LoVo (cell line): Measurements from ENCODE around the gene SV2B.

ENCODE experiments used
- DNase-seq: peaks from one replicate; pipeline ENCODE4 v3.0.0-alpha.2; 2016; ENCODE audit warnings: low spot score

The SV2B gene

GRCh38 chr15:91231703-91232102, 131.6 kb downstream of the SV2B start:
- no peak for DNase-seq

DNA sequence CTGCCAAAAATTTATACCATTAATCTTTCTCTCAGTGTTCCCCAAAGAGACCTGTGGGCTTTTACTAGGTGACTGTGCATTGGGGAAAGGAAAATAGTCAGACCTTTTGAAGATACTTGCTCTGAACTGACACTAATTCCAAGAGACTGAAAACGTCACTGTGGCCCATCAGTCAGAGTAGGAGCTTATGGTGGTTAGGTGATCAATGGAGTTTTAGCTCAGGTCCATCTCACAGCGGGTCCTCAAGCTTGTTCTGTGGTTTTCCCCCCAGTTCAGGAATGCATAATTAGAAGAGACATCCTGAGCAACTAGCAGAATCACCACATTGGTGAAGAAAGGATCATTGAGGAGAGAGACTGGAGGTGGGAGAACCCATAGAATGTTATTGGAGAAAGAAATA, 134.7 kb downstream of the SV2B start:
- DNase-seq = no peak

GRCh38 chr15:91235376-91235775, 135.3 kb downstream of the SV2B start:
- DNase-seq = no peak

DNA sequence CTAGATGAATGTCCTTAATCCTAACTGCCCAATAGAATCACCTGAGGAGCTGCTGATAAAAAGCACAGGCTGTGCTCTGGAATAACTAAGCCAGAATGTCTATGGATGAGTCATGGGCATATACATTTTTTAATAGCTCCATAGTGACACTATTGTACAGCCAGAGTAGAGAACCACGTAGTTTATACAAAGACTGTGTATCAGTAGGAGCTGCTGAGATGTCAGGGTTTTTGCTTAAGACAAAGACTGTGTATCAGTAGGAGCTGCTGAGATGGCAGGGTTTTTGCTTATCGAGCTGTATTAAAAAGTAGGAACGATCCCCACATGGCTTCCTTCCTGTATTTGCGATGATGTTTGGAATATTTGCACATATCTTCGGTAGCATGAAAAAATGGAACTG, 137.4 kb downstream of the SV2B start:
- DNase-seq = no peak

- no peak for DNase-seq
Measured at GRCh38 chr15:91238644-91239425, 138.8 kb downstream of the SV2B start.

DNA sequence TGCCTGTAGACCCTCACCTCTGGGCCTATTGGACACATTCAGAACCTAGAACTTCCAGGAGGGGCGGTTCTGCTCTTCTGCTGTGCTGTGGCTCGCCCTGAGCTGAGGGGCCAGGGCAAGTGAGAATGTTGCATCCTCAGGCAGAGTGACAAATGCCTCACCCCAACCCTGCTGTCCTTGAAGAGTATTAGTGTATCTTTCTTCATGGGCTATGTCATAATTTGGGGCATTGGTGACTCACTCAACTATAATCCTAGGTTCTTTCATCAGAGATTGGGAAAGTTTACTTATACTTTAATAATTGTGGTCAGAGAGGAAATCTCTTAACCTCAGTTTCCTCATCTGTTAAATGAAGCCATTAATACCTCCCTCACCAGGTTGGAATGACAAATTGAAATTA, 143.8 kb downstream of the SV2B start:
- no peak for DNase-seq

- DNase-seq = no peak
Measured at GRCh38 chr15:91244919-91245318, 144.9 kb downstream of the SV2B start.

- DNase-seq = no peak
Measured at GRCh38 chr15:91246998-91247397, 146.9 kb downstream of the SV2B start.

- DNase-seq = no peak
Measured at GRCh38 chr15:91249591-91249990, 149.5 kb downstream of the SV2B start.

DNA sequence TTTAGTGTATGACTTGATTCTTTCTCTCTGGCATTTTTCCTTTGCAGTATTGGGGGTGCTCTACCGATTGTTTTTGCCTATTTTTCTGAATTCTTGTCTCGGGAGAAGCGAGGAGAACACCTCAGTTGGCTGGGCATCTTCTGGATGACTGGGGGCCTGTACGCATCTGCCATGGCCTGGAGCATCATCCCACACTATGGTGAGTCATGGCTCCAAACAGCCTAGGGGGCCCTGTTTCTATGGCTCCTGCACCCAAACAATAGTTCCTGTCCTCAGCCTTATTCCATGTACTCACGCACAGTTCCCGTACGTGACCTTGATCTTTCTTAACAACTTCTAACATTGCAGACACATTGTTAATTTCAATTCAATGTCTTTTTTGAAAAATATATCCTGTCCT, 152.3 kb downstream of the SV2B start:
- no peak for DNase-seq

DNA sequence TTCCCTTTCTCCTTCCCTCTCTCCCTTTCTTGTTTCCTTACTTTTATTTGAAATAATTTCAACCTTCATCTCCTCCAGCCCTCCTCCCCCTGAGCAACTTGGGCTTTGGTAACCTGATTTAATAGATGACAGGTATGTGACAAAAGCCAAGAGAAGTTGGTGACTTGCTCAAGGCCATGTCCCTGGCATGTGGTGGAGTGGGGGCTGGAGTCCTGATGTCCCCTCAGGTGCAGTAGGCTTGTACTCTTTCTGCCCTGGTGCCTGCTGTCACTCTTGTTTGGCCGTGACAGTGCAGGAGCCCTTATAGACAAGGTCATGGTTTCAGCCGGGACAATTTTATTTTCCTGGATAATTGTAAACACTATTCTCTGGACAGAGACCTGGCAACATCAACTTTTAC, 152.7 kb downstream of the SV2B start:
- DNase-seq = no peak

GRCh38 chr15:91253605-91254004, 153.5 kb downstream of the SV2B start:
- DNase-seq = no peak

GRCh38 chr15:91254766-91255165, 154.7 kb downstream of the SV2B start:
- DNase-seq = no peak

DNA sequence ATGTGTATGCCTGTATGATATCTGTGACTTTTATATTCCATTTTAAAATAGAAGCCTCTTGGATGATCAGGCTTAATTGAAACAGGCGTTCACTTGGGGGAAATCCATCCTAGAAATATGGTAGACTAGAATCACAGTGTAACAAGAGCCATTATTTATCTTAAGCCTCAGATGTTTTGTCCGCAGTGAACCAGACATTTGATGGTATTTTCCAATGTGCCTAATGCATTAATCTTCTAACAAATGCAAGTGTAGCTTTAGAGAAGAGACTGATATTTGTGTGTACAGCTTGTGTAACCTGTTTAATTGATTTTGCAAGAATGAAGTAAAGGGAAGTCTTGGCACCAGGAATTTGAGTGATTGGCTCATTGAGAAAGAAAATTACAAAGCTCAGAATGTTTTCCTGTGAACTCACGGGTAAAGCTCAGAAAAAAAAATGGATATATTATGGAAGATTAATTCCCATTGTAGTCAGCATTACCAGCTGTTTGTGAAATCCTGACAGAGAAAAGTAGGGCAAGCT, 155.7 kb downstream of the SV2B start:
- DNase-seq = no peak

DNA sequence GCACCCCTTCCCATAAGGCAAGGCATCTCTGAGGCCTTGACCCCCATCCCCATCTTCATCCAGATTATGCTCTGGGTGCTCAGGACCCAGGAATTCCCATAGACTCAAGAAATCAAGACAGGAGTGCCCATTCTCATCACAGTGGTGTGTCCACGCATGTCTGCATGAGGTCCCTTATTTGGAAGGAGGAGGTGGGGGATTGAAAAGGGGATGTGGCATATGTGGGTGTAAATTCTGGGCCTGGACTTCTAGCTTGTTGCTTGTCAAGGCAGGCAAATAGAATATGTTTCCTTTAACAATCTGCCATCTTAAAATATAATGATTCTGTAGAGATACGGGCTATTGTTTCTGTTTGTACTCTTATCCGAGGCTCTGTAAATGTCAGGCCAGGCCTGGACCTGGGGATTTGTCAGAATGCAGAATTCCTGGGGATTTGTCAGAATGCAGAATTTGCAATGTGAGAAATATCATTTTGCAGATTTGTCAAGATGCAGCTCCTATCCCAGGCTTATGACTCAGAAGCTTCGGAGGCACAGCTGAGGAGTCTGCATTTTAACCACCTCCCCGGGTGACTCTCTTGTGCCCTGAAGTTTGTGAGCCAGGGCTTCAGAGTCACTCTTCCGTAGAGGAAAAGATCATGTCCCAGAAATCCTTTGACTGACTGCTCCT, 157.8 kb downstream of the SV2B start:
- no peak for DNase-seq

GRCh38 chr15:91258415-91258759, 158.3 kb downstream of the SV2B start:
- DNase-seq = no peak

GRCh38 chr15:91259077-91259476, 159.0 kb downstream of the SV2B start:
- DNase-seq = no peak

GRCh38 chr15:91261345-91261744, 161.3 kb downstream of the SV2B start:
- no peak for DNase-seq

GRCh38 chr15:91263632-91264531, 163.8 kb downstream of the SV2B start:
- no peak for DNase-seq

DNA sequence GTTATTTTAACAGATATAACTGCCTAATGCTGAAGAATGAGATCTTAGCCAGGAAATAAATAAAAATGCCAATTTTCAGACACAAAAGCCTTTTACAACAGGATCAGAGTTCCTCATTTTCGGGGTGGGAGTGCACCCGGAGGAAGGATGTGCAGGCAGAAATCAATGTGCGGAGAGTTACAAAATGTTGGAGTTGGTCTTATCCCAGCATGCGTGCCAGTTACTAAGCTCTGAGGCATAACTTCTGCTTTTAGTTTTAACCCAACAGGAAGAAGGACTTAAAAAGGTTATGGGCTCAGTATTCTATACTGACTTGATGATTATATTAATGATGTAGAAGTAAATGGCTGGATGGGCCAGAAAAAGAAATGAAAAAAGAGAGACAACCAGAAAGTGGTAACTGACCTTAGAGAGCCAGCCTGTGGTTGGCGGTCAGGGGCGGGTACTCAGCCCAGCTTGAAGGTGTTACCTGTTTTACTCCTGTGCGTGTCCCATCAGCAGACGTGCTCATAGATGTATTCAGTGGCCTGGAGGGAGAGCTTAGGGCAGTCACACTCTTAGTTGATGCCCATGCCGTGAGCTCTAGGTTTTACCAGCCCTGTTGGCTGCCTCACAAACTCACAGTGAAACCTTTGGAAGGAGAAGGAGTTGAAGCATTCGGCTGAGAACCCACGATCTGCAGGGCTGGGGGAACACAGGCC, 164.7 kb downstream of the SV2B start:
- no peak for DNase-seq

DNA sequence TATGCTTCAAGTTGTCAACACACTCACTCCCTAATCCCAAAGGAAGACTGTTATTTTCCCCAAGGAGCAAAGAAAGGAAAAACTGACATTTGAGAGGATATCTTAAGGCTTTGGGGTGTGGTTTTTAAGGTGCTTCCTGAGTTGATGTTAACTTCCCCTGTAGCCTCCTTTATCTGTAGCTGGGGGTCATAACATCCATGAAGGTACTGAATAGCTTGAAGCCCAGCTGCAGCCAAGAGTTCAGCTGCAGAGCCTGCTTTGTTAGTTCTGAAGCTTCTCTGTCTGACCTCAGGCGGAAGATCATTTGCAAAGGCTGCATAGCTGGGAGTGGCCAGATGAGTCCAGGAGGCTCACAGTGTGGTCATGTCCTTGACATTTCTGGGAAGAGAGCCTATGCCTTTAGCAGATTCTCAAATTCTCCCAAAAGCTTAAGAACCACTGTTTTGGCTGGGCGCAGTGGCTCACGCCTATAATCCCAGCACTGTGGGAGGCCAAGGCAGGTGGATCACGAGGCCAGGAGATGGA, 165.4 kb downstream of the SV2B start:
- DNase-seq = no peak

DNA sequence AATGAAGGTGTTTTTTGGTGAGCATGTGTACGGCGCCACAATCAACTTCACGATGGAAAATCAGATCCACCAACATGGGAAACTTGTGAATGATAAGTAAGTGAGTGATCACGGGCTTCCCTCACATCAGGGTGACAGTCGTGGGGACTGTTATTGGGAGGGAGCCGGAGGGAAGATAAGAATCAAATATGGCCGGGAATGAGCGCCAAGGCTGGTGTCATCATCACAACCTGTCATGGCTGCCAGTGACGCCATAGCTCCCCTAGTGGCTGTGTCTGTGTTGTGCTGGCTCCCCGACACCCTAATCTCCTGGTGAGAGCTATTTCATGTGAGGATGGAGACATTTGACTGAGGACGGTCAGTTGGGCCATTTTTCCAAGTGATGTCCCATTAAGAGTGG, 168.5 kb downstream of the SV2B start:
- no peak for DNase-seq
